Transverse colon (tissue), 3 donors: ENCODE data around the gene PRR7.

ENCODE experiments used
- CTCF ChIP-seq, 5 experiments: fragments of 200-600 bp in 3 of 5; fragments of 450-650 bp in 2 of 5; sonication (generic) in 3 of 5; IDR thresholded peaks; 1 replicate in 2 of 5; 2 replicates in 3 of 5; pipeline ENCODE4 v1.5.1; 2016 to 2017; ENCODE audit warnings: antibody characterized with exemption in 5 of 5, inconsistent platforms in 3 of 5, mild to moderate bottlenecking in 2 of 5, moderate library complexity in 1 of 5
- EP300 ChIP-seq: sonication (generic); formaldehyde crosslinking; IDR thresholded peaks from one replicate; pipeline ENCODE4 v1.6.1; 2017; ENCODE audit warnings: antibody characterized with exemption, low read depth

GRCh38 chr5:177434942-177435738 is 11.5 kb upstream of the PRR7 start:
- TF ChIP-seq EP300 (no peak), CTCF (IDR thresholded peaks at IDR 0.05) (no peak)
